GM12873 (cell line): Measurements from ENCODE around the gene CERS2.

Source experiments
- TF ChIP-seq, protein P1 (sequence below): IDR thresholded peaks from 2 replicates; pipeline ENCODE4 v1.5.1; 2012; ENCODE audit warnings: low read depth, mild to moderate bottlenecking, moderate library complexity, low read length, control low read depth; ENCODE audit not compliant: insufficient read depth; ENCODE audit errors: missing control alignments

CERS2 gene

GRCh38 chr1:151002051-151002450, 27.4 kb upstream of the CERS2 start:
- TF ChIP-seq, protein P1, sequence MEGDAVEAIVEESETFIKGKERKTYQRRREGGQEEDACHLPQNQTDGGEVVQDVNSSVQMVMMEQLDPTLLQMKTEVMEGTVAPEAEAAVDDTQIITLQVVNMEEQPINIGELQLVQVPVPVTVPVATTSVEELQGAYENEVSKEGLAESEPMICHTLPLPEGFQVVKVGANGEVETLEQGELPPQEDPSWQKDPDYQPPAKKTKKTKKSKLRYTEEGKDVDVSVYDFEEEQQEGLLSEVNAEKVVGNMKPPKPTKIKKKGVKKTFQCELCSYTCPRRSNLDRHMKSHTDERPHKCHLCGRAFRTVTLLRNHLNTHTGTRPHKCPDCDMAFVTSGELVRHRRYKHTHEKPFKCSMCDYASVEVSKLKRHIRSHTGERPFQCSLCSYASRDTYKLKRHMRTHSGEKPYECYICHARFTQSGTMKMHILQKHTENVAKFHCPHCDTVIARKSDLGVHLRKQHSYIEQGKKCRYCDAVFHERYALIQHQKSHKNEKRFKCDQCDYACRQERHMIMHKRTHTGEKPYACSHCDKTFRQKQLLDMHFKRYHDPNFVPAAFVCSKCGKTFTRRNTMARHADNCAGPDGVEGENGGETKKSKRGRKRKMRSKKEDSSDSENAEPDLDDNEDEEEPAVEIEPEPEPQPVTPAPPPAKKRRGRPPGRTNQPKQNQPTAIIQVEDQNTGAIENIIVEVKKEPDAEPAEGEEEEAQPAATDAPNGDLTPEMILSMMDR = no peak

DNA sequence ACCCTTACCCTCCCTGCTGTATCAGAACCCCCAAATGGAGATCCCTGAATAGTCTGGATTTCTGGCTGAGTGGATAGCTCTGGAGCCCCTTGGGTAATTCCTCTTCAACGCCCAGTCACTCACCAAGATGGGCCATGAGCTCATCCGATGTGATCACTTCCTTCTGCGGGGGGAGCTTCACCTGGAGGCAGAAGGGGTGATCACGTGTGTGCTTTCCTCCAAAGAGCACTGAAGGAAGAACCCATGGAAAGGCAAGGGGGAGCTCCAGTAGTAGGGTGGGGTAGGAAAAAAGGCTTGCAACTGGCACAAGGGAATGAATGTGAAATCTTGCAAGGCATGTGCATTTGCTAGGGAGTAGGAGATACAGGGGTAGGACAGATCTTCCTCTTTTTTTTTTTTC, 27.0 kb upstream of the CERS2 start:
- TF ChIP-seq, protein P1 = no peak

DNA sequence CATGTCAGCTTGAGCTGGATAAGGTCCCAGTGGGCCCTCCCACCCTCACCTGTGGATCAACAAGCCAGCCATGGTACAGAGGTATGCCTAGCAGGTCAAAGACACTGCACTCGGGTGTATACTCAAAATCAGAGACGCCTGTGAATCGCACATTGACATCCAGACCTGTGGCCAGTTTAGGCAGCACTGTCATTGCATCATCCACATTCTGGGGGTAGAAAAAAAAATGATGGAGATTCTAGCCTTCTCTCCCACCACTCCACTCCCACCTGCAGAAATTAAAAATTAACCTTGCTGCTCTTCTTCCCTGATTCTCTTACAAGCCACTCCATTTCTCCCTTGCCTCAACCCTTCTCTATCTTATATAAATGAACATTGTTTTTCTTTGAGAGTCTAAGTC, 25.8 kb upstream of the CERS2 start:
- TF ChIP-seq, protein P1 = no peak

DNA sequence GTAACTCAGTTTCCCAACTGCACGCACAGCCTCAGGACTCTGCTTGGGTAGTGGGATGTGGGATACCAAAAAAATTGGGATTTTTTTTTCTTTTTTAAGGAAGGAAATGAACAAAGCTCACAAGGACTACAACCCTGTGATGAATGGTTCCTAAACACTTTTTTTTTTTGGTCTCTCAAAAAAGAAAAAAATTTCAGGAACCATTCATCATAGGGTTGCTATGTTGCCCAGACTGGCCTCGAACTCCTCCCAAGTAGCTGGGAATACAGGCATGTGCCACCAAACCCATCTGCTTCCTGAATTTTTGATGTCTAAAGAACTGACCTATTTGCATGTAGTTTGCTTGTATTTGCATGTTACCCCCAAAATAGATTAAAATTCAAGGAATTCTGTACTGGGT, 25.3 kb upstream of the CERS2 start:
- TF ChIP-seq, protein P1 = no peak

- TF ChIP-seq, protein P1 = no peak
Measured at GRCh38 chr1:150999051-150999674, 24.5 kb upstream of the CERS2 start.

- TF ChIP-seq, protein P1 = no peak
Measured at GRCh38 chr1:150997949-150998348, 23.3 kb upstream of the CERS2 start.

DNA sequence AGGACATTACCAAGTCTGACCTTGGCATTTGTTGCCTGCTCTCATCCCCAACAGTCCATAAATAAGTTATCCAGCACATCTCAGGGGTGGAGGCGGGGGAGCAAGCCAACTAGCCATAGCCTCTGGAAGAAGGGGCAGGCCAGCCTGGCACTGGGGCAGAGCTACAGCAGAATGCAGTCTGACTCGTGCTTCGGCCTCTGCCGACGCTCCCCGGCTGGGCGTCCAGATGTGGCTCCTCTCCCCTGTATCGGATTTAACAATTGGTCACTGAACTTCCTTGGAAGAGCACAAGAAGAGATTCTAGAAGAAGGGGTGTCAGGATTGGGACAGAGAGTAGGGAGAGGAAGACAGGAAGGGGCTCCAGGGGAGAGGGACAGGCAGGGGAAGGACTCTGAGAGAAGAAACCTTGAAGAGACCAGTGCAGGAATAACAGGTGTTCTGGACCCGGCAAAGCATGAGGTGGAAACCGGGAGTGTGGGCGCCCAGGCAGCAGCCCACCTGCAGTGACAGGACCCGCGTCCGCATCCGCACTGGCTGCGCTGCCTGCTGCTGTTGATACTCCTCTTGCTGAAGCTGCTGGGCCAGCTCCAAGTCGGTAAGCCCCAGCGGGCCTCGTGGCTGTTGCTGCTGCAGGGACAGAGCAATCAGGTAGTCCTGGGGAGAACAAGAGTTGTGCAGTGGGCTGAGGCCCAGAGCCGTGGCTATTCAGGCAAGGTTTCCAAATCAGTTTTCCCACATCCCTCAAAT, 22.7 kb upstream of the CERS2 start:
- TF ChIP-seq, protein P1 = no peak
